Left ventricle myocardium inferior (tissue), 1 donor: ENCODE results near the gene GLTP. TPM values are rescaled to one million over a fixed set of nuclear protein-coding genes. Genes with fewer than 3 reads are reported as not detected.

Experiments used
- DNase-seq: peaks from one replicate; pipeline ENCODE4 v3.0.0-alpha.2; 2020
- H3K27ac ChIP-seq: fragments of 200-600 bp; replicated peaks from 2 replicates; pipeline ENCODE4 v1.8.0; 2021
- H3K27me3 ChIP-seq: fragments of 200-600 bp; 2 replicates; pipeline ENCODE4 v1.8.0; 2021; ENCODE audit warnings: low read depth
- H3K36me3 ChIP-seq: fragments of 200-600 bp; 2 replicates; pipeline ENCODE4 v1.8.0; 2021
- H3K4me1 ChIP-seq: fragments of 200-600 bp; 2 replicates; pipeline ENCODE4 v1.8.0; 2021
- H3K4me3 ChIP-seq: fragments of 200-600 bp; 2 replicates; pipeline ENCODE4 v1.8.0; 2021; ENCODE audit warnings: mild to moderate bottlenecking, moderate library complexity
- H3K9me3 ChIP-seq: fragments of 200-600 bp; replicated peaks from 2 replicates; pipeline ENCODE4 v1.8.0; 2021
- intact Hi-C: fragments of 100-400 bp; cut with micrococcal nuclease; formaldehyde crosslinking; loops from one replicate; pipeline ENCODE4 v1.11.0; 2022
- microRNA-seq: library from miRNA; unstranded; fragments of <30 nt; microRNA quantifications from one replicate; pipeline ENCODE4 v1.2.0, GENCODE V29; 2020
- total RNA-seq: library from RNA; stranded (reverse); fragmentation: NEBNext Ultra II Directional; extraction: Animal tissue kit (Norgen Biotek cat#: 25700); gene quantifications from one replicate; pipeline ENCODE4 v1.2.1, GENCODE V29; 2021
- TF ChIP-seq, protein P1 (sequence below): fragments of 200-600 bp; IDR thresholded peaks from 2 replicates; pipeline ENCODE4 v1.8.0; 2021; ENCODE audit warnings: antibody characterized with exemption, mild to moderate bottlenecking, borderline replicate concordance
- donor health status: DM: no; HTN: yes; CAD: no; lungs with severe emphysema.

The GLTP gene
- total RNA-seq, 1 donor from 2014 or later: 20.0 TPM

DNA sequence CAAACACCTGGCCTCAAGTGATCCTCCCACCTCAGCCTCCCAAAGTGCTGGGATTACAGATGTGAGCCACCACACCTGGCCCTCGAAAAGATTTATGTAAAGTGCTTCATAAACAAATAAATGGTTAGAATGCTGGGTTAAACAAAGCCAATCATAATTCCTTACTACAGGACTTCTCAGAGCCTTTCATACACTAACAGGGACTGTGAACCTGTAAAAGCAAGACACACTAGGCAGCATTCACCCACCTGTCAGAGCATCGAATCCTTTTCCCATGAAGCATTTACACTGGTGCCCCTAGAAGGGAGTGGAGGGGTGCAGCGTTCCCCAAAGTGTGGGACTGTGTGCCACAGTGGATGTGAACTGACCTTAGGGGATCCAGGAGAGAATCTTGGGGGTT, 76.7 kb downstream of the GLTP start:
- no peaks in the 10 kb centered on the region for H3K36me3 ChIP-seq
- no peaks in the 10 kb centered on the region for H3K27me3 ChIP-seq
- H3K9me3 ChIP-seq: no peaks in the 10 kb centered on the region
- no peak for DNase-seq
- intact Hi-C loops: no loop called here
- H3K27ac ChIP-seq: no peak overlapping the region
- H3K4me3 ChIP-seq: no peak overlapping the region
- H3K4me1 ChIP-seq: no peaks in the 10 kb centered on the region
- TF ChIP-seq, protein P1, sequence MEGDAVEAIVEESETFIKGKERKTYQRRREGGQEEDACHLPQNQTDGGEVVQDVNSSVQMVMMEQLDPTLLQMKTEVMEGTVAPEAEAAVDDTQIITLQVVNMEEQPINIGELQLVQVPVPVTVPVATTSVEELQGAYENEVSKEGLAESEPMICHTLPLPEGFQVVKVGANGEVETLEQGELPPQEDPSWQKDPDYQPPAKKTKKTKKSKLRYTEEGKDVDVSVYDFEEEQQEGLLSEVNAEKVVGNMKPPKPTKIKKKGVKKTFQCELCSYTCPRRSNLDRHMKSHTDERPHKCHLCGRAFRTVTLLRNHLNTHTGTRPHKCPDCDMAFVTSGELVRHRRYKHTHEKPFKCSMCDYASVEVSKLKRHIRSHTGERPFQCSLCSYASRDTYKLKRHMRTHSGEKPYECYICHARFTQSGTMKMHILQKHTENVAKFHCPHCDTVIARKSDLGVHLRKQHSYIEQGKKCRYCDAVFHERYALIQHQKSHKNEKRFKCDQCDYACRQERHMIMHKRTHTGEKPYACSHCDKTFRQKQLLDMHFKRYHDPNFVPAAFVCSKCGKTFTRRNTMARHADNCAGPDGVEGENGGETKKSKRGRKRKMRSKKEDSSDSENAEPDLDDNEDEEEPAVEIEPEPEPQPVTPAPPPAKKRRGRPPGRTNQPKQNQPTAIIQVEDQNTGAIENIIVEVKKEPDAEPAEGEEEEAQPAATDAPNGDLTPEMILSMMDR: no peak

DNA sequence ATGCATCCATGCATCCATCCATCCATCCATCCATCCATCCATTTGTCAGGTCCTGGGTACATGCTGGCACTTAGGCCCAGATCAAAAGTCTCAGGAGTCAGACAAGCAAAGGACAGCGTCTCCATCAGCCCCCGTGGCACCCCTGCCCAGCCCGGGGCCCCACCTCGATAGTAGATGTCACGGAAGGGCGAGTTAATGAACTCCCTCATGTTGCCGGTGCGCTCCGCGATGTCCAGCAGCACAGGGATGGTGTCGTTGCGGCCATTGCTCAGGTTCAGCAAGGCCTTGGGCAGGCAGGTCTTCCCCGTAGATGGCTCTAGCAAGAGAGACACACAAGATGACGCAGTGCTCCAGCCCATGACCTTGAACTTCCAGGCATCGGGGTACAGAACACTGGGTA, 77.5 kb downstream of the GLTP start:
- H3K9me3 ChIP-seq: no peaks in the 10 kb centered on the region
- H3K27ac ChIP-seq: no peak overlapping the region
- H3K4me1 ChIP-seq: no peaks in the 10 kb centered on the region
- intact Hi-C loops: no loop called here
- H3K36me3 ChIP-seq: no peaks in the 10 kb centered on the region
- H3K27me3 ChIP-seq: no peaks in the 10 kb centered on the region
- H3K4me3 ChIP-seq: no peak overlapping the region
- DNase-seq: no peak
- TF ChIP-seq, protein P1: no peak

Small RNA genes lying within 50 kb of the gene (microRNA-seq; reads per million reads assigned to microRNA genes)
- not detected for gene MIR4497

Other genes starting within 250 kb of the GLTP start
- 20.0 TPM for gene FAM222A, start 166.7 kb downstream of the GLTP start, total RNA-seq
- gene TRPV4, start 47.1 kb downstream of the GLTP start, total RNA-seq: 0.33 TPM
- 10.4 TPM for gene TCHP, start 19.7 kb upstream of the GLTP start, total RNA-seq
- 50.5 TPM for gene GIT2, start 115.8 kb upstream of the GLTP start, total RNA-seq
- gene ANKRD13A, start 118.9 kb upstream of the GLTP start, total RNA-seq: 20.0 TPM
- 5.4 TPM for gene C12orf76, start 168.0 kb upstream of the GLTP start, total RNA-seq
- 12.2 TPM for gene IFT81, start 243.8 kb upstream of the GLTP start, total RNA-seq